Mesendoderm (in vitro differentiated cells): ENCODE data around the gene SEMA6A.

Source experiments
- DNase-seq: peaks from one replicate; pipeline ENCODE4 v3.0.0; 2013
- H2AK5ac ChIP-seq: 2 replicates; pipeline ENCODE4 v1.6.1; 2013; ENCODE audit warnings: low read length, inconsistent platforms
- H2BK120ac ChIP-seq: 2 replicates; pipeline ENCODE4 v1.6.1; 2013; ENCODE audit warnings: low read depth, mild to moderate bottlenecking, low read length, moderate library complexity, mixed read lengths
- H2BK15ac ChIP-seq: replicated peaks from 2 replicates; pipeline ENCODE4 v1.6.1; 2013; ENCODE audit warnings: low read depth, mild to moderate bottlenecking, moderate library complexity
- H2BK5ac ChIP-seq: 2 replicates; pipeline ENCODE4 v1.6.1; 2013; ENCODE audit warnings: low read length, inconsistent platforms
- H3K18ac ChIP-seq: 2 replicates; pipeline ENCODE4 v1.6.1; 2013; ENCODE audit warnings: mild to moderate bottlenecking, low read length, mixed read lengths
- H3K23ac ChIP-seq: one replicate; pipeline ENCODE4 v1.6.1; 2013; ENCODE audit warnings: low read length
- H3K27ac ChIP-seq: 2 replicates; pipeline ENCODE4 v1.5.1; 2013; ENCODE audit warnings: low read depth, mild to moderate bottlenecking, inconsistent platforms, low read length, moderate library complexity
- H3K27me3 ChIP-seq: 2 replicates; pipeline ENCODE4 v1.6.1; 2013; ENCODE audit warnings: low read length, control low read depth, mild to moderate bottlenecking, inconsistent platforms; ENCODE audit not compliant: insufficient read depth, poor library complexity
- H3K36me3 ChIP-seq: 2 replicates; pipeline ENCODE4 v1.6.1; 2013; ENCODE audit warnings: low read length, inconsistent platforms; ENCODE audit not compliant: control insufficient read depth, insufficient read depth
- H3K4ac ChIP-seq: one replicate; pipeline ENCODE4 v1.6.1; 2013; ENCODE audit warnings: low read depth, mild to moderate bottlenecking, low read length, moderate library complexity
- H3K4me1 ChIP-seq: 2 replicates; pipeline ENCODE4 v1.6.1; 2013; ENCODE audit warnings: low read depth, low read length, inconsistent platforms; ENCODE audit not compliant: control insufficient read depth
- H3K4me2 ChIP-seq: 2 replicates; pipeline ENCODE4 v1.6.1; 2013; ENCODE audit warnings: low read length
- H3K4me3 ChIP-seq: 2 replicates; pipeline ENCODE4 v1.5.1; 2013; ENCODE audit warnings: mild to moderate bottlenecking, low read length
- H3K56ac ChIP-seq: one replicate; pipeline ENCODE4 v1.6.1; 2013; ENCODE audit warnings: low read length
- H3K79me1 ChIP-seq: 2 replicates; pipeline ENCODE4 v1.6.1; 2013; ENCODE audit warnings: low read length, inconsistent platforms
- H3K79me2 ChIP-seq: 2 replicates; pipeline ENCODE4 v1.6.1; 2013; ENCODE audit warnings: mild to moderate bottlenecking, low read length; ENCODE audit not compliant: control insufficient read depth, insufficient read depth
- H3K9ac ChIP-seq: 2 replicates; pipeline ENCODE4 v1.6.1; 2013; ENCODE audit warnings: low read length, inconsistent platforms
- H4K5ac ChIP-seq: one replicate; pipeline ENCODE4 v1.6.1; 2013; ENCODE audit warnings: low read length
- H4K8ac ChIP-seq: one replicate; pipeline ENCODE4 v1.6.1; 2013; ENCODE audit warnings: low read depth, mild to moderate bottlenecking, control low read depth, low read length, moderate library complexity
- WGBS: extraction: QIAGEN DNeasy Blood & Tissue Kit; methylation state at CpG from one replicate; pipeline ENCODE4 v1.1.7; 2013; ENCODE audit warnings: low lambda C conversion rate, missing lambda C conversion rate; ENCODE audit not compliant: insufficient coverage; ENCODE audit errors: extremely low coverage; 5-methylcytosine and 5-hydroxymethylcytosine counted together

Gene SEMA6A

DNA sequence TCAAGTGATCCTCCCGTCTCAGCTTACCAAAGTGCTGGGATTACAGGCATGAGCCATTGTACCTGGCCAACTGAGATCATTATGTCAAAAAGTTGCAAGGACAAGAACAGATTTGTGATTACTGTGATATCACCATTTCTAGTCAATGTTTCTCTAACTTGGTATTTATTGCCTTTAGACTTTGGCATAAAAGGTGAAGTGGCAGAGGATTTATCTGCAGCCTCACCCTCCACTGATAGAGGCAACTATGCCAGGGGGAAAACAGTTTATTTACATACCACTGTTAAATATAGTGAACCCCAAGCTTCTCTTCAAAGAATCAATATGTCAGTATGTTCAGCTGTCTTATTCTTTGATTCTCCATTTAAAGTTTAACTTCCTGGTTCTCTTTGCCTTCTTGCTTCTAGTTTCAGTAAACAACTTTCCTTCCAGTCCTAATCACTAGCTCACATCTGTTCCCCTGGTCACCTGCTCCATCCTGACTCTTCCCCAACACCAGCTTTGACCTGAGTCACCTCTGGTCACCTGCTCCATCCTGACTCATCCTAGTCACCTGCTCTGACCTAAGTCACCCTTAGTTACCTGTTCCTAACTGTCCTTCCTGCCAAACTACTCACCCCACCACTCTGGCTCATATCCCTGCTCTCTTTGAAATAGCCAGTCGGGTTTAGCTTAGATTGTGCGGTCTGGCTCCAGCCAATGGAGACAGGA is 29.9 kb downstream of the SEMA6A start:
- no peak overlapping the region for H3K4me2 ChIP-seq
- peaks cover 2% of the 10 kb centered on the region for H3K4me1 ChIP-seq
- no peaks in the 10 kb centered on the region for H3K27me3 ChIP-seq
- peak; percentile 74 for DNase-seq
- no peak overlapping the region for H2AK5ac ChIP-seq
- WGBS, result no CpG with 5 or more reads among the region's 3 CpGs
- H3K56ac ChIP-seq, result no peak overlapping the region
- H3K79me1 ChIP-seq, result no peaks in the 10 kb centered on the region
- no peak overlapping the region for H3K27ac ChIP-seq
- no peak overlapping the region for H4K5ac ChIP-seq
- no peak overlapping the region for H3K23ac ChIP-seq
- no peak overlapping the region for H4K8ac ChIP-seq
- H2BK120ac ChIP-seq, result no peak overlapping the region
- no peak overlapping the region for H3K4me3 ChIP-seq
- H3K18ac ChIP-seq, result no peak overlapping the region
- H2BK5ac ChIP-seq, result no peak overlapping the region
- H3K4ac ChIP-seq, result no peak overlapping the region
- H3K79me2 ChIP-seq, result peaks cover 88% of the 10 kb centered on the region
- no peak overlapping the region for H2BK15ac ChIP-seq
- H3K36me3 ChIP-seq, result no peaks in the 10 kb centered on the region
- no peak overlapping the region for H3K9ac ChIP-seq

DNA sequence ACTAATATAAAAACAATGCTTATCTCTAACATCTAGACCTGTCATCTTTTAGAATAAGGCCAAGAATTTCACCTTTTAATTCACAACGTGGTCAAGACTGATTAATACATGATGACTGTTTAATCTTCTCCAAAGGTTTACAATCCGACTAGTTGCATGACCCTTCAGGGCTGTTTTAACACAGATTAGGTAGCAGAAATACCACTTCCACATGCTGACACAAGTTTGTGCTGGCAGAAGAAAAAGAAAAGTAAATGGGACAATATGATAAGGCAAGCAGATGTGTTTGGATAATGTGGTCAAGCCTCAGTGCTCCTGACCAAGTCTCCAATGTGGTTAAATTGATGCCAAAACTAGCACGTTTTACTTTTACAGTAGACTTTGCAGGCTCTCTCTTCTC is 31.1 kb downstream of the SEMA6A start:
- peaks cover 2% of the 10 kb centered on the region for H3K4me1 ChIP-seq
- H4K8ac ChIP-seq, result no peak overlapping the region
- no peak overlapping the region for H3K9ac ChIP-seq
- H4K5ac ChIP-seq, result no peak overlapping the region
- H3K4me3 ChIP-seq, result no peak overlapping the region
- H3K4me2 ChIP-seq, result no peak overlapping the region
- H3K18ac ChIP-seq, result no peak overlapping the region
- no peak overlapping the region for H2BK5ac ChIP-seq
- no peak overlapping the region for H2AK5ac ChIP-seq
- H3K27me3 ChIP-seq, result no peaks in the 10 kb centered on the region
- no peak for DNase-seq
- H3K36me3 ChIP-seq, result no peaks in the 10 kb centered on the region
- no peak overlapping the region for H3K23ac ChIP-seq
- H2BK120ac ChIP-seq, result no peak overlapping the region
- WGBS, result no CpG with 5 or more reads among the region's 3 CpGs
- H2BK15ac ChIP-seq, result no peak overlapping the region
- H3K27ac ChIP-seq, result no peak overlapping the region
- H3K79me2 ChIP-seq, result peaks cover 85% of the 10 kb centered on the region
- no peak overlapping the region for H3K56ac ChIP-seq
- H3K79me1 ChIP-seq, result no peaks in the 10 kb centered on the region
- H3K4ac ChIP-seq, result no peak overlapping the region

DNA sequence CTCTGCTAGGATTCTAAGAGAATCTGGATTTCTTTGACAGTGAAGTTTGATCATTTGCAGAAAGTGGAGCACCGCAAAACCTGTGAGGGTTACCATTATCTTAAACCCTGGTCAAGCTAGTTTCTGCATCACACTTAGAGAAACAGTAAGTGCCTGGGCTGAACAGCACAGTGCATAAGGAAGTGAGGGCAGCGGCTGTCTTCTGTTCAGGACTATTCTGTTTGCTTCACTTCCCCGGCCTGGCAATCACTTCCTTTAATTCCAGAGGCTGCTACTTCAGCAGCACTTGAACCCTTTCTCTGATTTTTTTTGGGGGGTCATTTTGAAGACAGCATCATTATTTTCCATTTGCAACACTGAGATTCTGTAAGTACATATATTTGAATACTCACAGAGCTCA is 32.0 kb downstream of the SEMA6A start:
- Histone ChIP-seq H4K8ac (no peak overlapping the region), H2BK15ac (no peak overlapping the region), H3K4me2 (no peak overlapping the region), H3K23ac (no peak overlapping the region), H3K27me3 (no peaks in the 10 kb centered on the region), H2BK5ac (no peak overlapping the region), H4K5ac (no peak overlapping the region), H3K27ac (no peak overlapping the region), H3K56ac (no peak overlapping the region), H3K36me3 (no peaks in the 10 kb centered on the region), H3K4ac (no peak overlapping the region), H2BK120ac (no peak overlapping the region), H3K4me3 (no peak overlapping the region), H3K79me1 (no peaks in the 10 kb centered on the region), H3K4me1 (no peaks in the 10 kb centered on the region), H3K9ac (no peak overlapping the region), H3K79me2 (peaks cover 83% of the 10 kb centered on the region), H2AK5ac (no peak overlapping the region), H3K18ac (no peak overlapping the region)
- no CpG with 5 or more reads among the region's 3 CpGs for WGBS
- DNase-seq, result no peak

DNA sequence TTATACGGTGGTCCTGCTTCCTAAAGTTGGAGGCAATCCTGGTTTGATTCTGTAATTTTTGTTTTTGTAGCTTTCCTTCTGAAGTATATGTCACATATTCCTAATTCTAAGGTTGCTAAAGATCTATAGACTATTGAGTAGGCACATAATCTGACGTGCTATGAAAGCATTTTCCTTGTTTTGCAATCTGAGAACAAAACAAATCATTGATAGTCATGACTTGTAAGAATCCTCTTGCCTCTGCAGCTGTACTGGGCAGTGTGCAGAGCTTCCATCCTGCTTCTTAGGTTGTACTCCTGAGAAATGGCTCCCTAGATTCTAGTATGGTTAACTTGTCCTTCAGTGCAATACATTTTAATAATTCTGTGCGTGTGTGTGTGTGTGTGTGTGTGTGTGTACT is 35.4 kb downstream of the SEMA6A start:
- Histone ChIP-seq H3K56ac (no peak overlapping the region), H3K4me3 (no peak overlapping the region), H4K8ac (no peak overlapping the region), H3K79me2 (peaks cover 90% of the 10 kb centered on the region), H3K36me3 (no peaks in the 10 kb centered on the region), H2BK5ac (no peak overlapping the region), H3K18ac (no peak overlapping the region), H3K9ac (no peak overlapping the region), H3K27ac (no peak overlapping the region), H2AK5ac (no peak overlapping the region), H3K79me1 (no peaks in the 10 kb centered on the region), H3K4ac (no peak overlapping the region), H3K23ac (no peak overlapping the region), H4K5ac (no peak overlapping the region), H3K27me3 (no peaks in the 10 kb centered on the region), H3K4me2 (no peak overlapping the region), H2BK120ac (no peak overlapping the region), H3K4me1 (peaks cover 13% of the 10 kb centered on the region), H2BK15ac (no peak overlapping the region)
- DNase-seq, result no peak
- WGBS, result no CpG with 5 or more reads among the region's 3 CpGs

DNA sequence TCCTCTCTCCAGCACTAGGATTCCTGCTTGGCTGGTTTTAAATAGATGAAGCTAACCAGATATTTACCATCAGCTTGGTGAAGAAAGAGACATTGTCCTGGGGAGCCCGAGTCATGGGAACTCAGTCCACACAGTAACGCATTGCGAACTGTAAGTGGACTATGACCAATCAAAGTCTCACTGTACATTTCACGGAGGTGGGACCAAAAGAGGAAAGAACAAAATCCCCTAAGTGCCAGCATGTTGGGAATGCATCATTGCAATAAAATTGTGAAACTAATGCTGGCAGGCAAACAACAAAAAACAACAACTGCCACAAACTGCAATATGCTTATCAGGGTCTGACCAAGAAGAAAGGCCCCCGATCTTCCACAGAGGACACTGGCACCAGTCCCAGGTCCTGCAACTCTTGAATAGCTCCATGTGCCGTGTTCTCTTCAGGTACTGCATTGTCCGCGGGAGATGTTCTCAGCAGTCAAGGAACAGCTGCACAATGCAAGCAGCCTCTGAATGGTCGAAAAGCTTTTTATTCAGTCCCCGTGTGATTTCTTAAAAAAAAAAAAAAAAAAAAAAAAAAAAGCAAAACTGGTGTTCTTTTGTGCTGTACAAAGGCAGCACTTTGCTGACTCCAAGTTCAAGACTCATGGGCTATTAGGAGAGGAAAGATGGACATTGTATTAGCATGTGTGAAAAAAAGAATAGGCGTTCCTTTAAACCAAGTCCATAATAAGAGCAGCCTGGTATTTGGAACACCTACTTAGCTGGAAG is 38.1 kb downstream of the SEMA6A start:
- DNase-seq, result no peak
- Histone ChIP-seq H3K4me2 (no peak overlapping the region), H3K4me3 (no peak overlapping the region), H3K27me3 (no peaks in the 10 kb centered on the region), H2BK15ac (no peak overlapping the region), H3K27ac (no peak overlapping the region), H3K79me2 (peaks cover 92% of the 10 kb centered on the region), H4K5ac (no peak overlapping the region), H3K4me1 (peaks cover 21% of the 10 kb centered on the region), H3K4ac (no peak overlapping the region), H3K36me3 (no peaks in the 10 kb centered on the region), H3K23ac (no peak overlapping the region), H3K9ac (no peak overlapping the region), H2BK5ac (no peak overlapping the region), H2BK120ac (no peak overlapping the region), H3K18ac (peak overlapping the region; percentile 11), H2AK5ac (no peak overlapping the region), H3K79me1 (no peaks in the 10 kb centered on the region), H4K8ac (no peak overlapping the region), H3K56ac (no peak overlapping the region)
- WGBS, result no CpG with 5 or more reads among the region's 11 CpGs
